Calu3 (cell line): Measurements from ENCODE around the gene RWDD3. TPM values are rescaled to one million over a fixed set of nuclear protein-coding genes. Genes with fewer than 3 reads are reported as not detected.
A peak's percentile ranks its signal among the peaks of the same experiment; 100 is the strongest.

ENCODE experiments used
- Bru-seq: library from RNA; stranded (reverse); fragments of 400-500 nt; gene quantifications from one replicate; lab custom pipeline; 2021; lab: Mats Ljungman, UMichigan
- BruChase-seq, 2 experiments: library from RNA; stranded (reverse); fragments of 400-500 nt; gene quantifications; one replicate each; lab custom pipeline; 2021; lab: Mats Ljungman, UMichigan
- BruUV-seq: library from RNA; stranded (reverse); fragments of 400-500 nt; replicated peaks from 2 replicates; lab custom pipeline; 2021; lab: Mats Ljungman, UMichigan
- CTCF ChIA-PET: fragments of 300-600 bp; sonication (Branson Sonifier 250); formaldehyde crosslinking; loops from one replicate; lab custom pipeline; 2022; ENCODE audit warnings: antibody characterized with exemption; lab: Charles Lee
- DNase-seq: peaks from one replicate; pipeline ENCODE4 v3.0.0; 2022
- H3K27ac Mint-ChIP-seq: one replicate; pipeline ENCODE4 v1.8.0; 2022; ENCODE audit warnings: mixed read lengths; ENCODE audit not compliant: unreplicated experiment
- H3K27me3 Mint-ChIP-seq: one replicate; pipeline ENCODE4 v1.8.0; 2022; ENCODE audit warnings: mixed read lengths; ENCODE audit not compliant: unreplicated experiment
- H3K36me3 Mint-ChIP-seq: one replicate; pipeline ENCODE4 v1.8.0; 2022; ENCODE audit warnings: mild to moderate bottlenecking, moderate library complexity, mixed read lengths; ENCODE audit not compliant: insufficient read depth, unreplicated experiment
- H3K4me1 Mint-ChIP-seq: one replicate; pipeline ENCODE4 v1.8.0; 2022; ENCODE audit warnings: mild to moderate bottlenecking, low read depth, mixed read lengths; ENCODE audit not compliant: unreplicated experiment
- H3K4me3 Mint-ChIP-seq: one replicate; pipeline ENCODE4 v1.8.0; 2022; ENCODE audit warnings: mild to moderate bottlenecking, low read depth, moderate library complexity, mixed read lengths; ENCODE audit not compliant: unreplicated experiment
- H3K9me3 Mint-ChIP-seq: one replicate; pipeline ENCODE4 v1.8.0; 2022; ENCODE audit warnings: low read depth, mixed read lengths; ENCODE audit not compliant: unreplicated experiment
- intact Hi-C: fragments of 100-400 bp; cut with micrococcal nuclease; formaldehyde crosslinking; loops from one replicate; pipeline ENCODE4 v1.10.0; 2022; ENCODE audit not compliant: unreplicated experiment
- long read RNA-seq: library from polyadenylated mRNA; stranded (forward); transcript quantifications from one replicate; pipeline ENCODE4 v2.0.0, GENCODE V29; 2022
- total RNA-seq: library from RNA; stranded (reverse); gene quantifications from 2 replicates; pipeline ENCODE4 v1.2.3, GENCODE V29; 2022
- TF ChIP-seq, protein P1 (sequence below): fragments of 200-600 bp; IDR thresholded peaks from one replicate; pipeline ENCODE4 v1.8.0; 2022; ENCODE audit warnings: antibody characterized with exemption; ENCODE audit not compliant: unreplicated experiment

The RWDD3 gene, protein sequence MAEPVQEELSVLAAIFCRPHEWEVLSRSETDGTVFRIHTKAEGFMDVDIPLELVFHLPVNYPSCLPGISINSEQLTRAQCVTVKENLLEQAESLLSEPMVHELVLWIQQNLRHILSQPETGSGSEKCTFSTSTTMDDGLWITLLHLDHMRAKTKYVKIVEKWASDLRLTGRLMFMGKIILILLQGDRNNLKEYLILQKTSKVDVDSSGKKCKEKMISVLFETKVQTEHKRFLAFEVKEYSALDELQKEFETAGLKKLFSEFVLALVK
- total RNA-seq (23.3 and 25.2 TPM in 2 replicates), Bru-seq, nascent RNA (percentile 92 among the genes with signal in this experiment), BruChase-seq, experiment 1, labeled RNA remaining after a 6-hour chase (percentile 95 among the genes with signal in this experiment), BruChase-seq, experiment 2, labeled RNA remaining after a 2-hour chase (percentile 96 among the genes with signal in this experiment)
- long read RNA-seq, transcript RWDD3-202 (4 exons, 1,235 nt), result minor isoform, 5 of 42 reads
- long read RNA-seq, transcript RWDD3-206 (5 exons, 1,294 nt), result major isoform, 6 of 42 reads
- long read RNA-seq, partial matches to known transcripts, result 0 of 42 reads
- long read RNA-seq, other reads (novel, unspliced or antisense), result 30 of 42 reads

DNA sequence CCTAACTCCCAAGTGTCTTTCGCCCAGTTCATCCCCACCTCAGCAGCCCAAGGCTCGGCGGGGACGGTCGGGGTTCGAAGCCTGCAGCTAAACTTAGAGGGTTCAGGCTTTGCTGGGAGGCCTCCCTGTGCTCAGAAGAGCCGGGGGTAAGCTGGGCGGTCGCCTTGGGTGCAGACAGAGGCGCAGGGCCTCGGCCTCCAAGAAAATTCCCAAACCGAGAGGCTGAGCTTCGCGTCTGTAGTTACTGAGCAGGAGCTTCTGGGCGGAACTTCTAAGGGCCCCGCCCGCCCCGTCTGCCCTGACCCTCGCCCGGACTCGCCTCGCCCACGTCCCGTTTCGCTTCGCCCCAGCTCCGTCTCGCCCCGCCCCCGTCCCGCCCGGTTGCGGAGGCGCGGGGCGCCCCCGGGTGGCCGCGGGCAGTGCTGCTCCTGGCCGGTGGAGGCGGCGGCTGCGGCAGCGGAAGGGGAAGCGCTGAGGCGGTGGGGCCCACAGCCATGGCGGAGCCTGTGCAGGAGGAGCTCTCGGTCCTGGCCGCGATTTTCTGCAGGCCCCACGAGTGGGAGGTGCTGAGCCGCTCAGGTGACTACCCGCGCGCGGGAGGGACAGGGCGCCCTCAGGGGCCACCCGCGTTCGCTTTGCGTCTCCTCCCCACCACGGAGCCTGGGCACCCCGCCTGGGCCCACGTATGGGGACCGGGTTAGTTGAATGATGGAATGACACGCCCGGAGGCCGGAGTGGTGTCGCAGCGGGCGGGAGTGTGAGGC is at the start of gene RWDD3:
Gene RWDD3 (plus strand): TSS at position 474 of the 764 bp plus-strand sequence. CDS start 21 bp downstream, at position 495.
- peak within 1 kb of the TSS; percentile 94 for H3K27ac Mint-ChIP-seq
- H3K27me3 Mint-ChIP-seq, result no peaks in the 10 kb centered on the region
- peak; percentile 97 for DNase-seq
- peak within 1 kb of the TSS; percentile 91 for H3K4me3 Mint-ChIP-seq
- TF ChIP-seq, protein P1, sequence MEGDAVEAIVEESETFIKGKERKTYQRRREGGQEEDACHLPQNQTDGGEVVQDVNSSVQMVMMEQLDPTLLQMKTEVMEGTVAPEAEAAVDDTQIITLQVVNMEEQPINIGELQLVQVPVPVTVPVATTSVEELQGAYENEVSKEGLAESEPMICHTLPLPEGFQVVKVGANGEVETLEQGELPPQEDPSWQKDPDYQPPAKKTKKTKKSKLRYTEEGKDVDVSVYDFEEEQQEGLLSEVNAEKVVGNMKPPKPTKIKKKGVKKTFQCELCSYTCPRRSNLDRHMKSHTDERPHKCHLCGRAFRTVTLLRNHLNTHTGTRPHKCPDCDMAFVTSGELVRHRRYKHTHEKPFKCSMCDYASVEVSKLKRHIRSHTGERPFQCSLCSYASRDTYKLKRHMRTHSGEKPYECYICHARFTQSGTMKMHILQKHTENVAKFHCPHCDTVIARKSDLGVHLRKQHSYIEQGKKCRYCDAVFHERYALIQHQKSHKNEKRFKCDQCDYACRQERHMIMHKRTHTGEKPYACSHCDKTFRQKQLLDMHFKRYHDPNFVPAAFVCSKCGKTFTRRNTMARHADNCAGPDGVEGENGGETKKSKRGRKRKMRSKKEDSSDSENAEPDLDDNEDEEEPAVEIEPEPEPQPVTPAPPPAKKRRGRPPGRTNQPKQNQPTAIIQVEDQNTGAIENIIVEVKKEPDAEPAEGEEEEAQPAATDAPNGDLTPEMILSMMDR, result peak; percentile 84
- H3K36me3 Mint-ChIP-seq, result peaks cover 46% of the 10 kb centered on the region
- CTCF ChIA-PET, result interaction anchor here (0.6 to 1.6 kb wide), 21 partner anchors 10 to 379 kb away, joined by 3 to 22 read pairs (median 7); partner anchors contain the start of genes ALG14 and TLCD4
- H3K9me3 Mint-ChIP-seq, result no peaks in the 10 kb centered on the region
- intact Hi-C loops, result loop anchor here (2.0 to 10.0 kb wide), 4 partner anchors 37 to 379 kb away; partner anchors contain the start of genes ALG14 and TLCD4
- peaks cover 55% of the 10 kb centered on the region for H3K4me1 Mint-ChIP-seq
- no TSS peak for BruUV-seq

DNA sequence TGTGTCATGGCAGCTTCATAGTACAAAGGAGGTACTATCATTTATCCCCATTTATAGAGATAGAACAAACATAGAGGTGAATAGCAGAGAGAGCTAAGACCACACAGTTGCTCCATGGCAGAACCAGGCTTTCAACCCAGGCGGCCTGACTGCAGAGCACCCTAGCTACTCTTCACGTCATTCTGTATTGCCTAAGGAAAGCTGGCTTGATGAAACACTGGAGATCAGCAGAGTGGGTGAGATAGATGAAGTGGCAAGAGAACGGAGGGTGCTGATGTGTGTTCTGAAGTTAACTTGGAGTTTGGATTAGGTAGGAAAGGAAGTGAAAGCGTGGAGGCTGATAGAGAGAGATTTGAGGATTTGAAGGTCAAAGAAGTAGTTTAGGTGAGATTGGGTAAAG is 47.9 kb upstream of the RWDD3 start:
- CTCF ChIA-PET, result no interaction called here
- Mint-ChIP-seq H3K27ac (no peak overlapping the region), H3K9me3 (peaks cover 2% of the 10 kb centered on the region), H3K4me1 (no peaks in the 10 kb centered on the region), H3K36me3 (peaks cover 7% of the 10 kb centered on the region), H3K27me3 (no peaks in the 10 kb centered on the region), H3K4me3 (no peak overlapping the region)
- intact Hi-C loops, result no loop called here
- DNase-seq, result no peak
- BruUV-seq, result no TSS peak
- TF ChIP-seq, protein P1, result no peak

DNA sequence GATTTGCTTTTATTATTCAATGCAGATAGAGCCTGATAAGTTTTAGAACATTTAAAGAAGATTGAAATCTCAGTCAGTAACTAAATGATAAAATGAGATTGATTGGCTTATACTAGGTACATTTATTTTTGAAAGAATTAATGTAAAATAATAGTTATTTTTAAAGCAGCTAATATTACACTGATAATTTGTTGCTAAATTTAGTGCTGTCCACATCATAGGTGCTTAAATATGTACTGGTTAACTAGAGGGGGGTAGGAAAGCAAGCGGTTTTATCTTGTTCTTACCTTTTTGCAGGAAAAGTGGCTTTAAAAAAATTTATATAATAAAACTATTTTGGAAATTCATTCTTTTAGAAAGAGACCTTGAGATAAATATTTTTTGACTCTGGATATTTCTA is 40.4 kb upstream of the RWDD3 start:
- Mint-ChIP-seq H3K27ac (no peak overlapping the region), H3K4me3 (no peak overlapping the region), H3K4me1 (peaks cover 13% of the 10 kb centered on the region), H3K36me3 (peaks cover 7% of the 10 kb centered on the region), H3K27me3 (no peaks in the 10 kb centered on the region), H3K9me3 (peaks cover 2% of the 10 kb centered on the region)
- TF ChIP-seq, protein P1, result no peak
- no peak for DNase-seq
- intact Hi-C loops, result no loop called here
- CTCF ChIA-PET, result no interaction called here
- BruUV-seq, result no TSS peak

DNA sequence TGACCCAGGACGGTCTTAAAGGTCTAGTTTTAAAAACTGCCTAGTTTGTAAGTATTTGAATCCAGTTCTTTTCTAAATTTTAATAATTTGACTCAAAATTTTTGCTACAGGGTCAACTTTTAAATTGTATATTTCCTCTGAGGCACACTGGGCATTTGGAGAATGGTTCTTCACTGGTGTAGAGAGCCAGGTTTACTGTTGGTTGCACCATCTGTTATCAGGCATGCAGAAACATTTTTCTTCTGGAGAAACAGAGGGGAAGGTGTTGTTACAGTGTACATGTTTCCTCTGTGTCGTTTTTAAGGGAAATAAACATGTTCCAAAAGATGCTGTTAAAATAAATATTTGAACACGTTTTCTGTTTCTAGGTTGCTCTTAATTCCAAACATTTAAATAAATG is 39.0 kb upstream of the RWDD3 start:
- H3K4me3 Mint-ChIP-seq, result no peak overlapping the region
- peaks cover 15% of the 10 kb centered on the region for H3K4me1 Mint-ChIP-seq
- no peaks in the 10 kb centered on the region for H3K9me3 Mint-ChIP-seq
- TF ChIP-seq, protein P1, result no peak
- intact Hi-C loops, result loop anchor here (5.0 kb wide), 1 partner anchor 37 kb away; the partner anchor contains the start of gene RWDD3
- H3K36me3 Mint-ChIP-seq, result no peaks in the 10 kb centered on the region
- BruUV-seq, result no TSS peak
- H3K27me3 Mint-ChIP-seq, result no peaks in the 10 kb centered on the region
- CTCF ChIA-PET, result no interaction called here
- H3K27ac Mint-ChIP-seq, result no peak overlapping the region
- DNase-seq, result no peak
